Mesenteric fat pad (tissue), 1 donor: ENCODE results near the gene CSF2RB. TPM values are rescaled to one million over a fixed set of nuclear protein-coding genes. Genes with fewer than 3 reads are reported as not detected.

Experiments used
- DNase-seq: peaks from one replicate; pipeline ENCODE4 v3.0.0-alpha.2; 2020; ENCODE audit warnings: low spot score
- long read RNA-seq: library from polyadenylated mRNA; unstranded; transcript quantifications from one replicate; pipeline ENCODE4 v2.0.0, GENCODE V29; 2020
- total RNA-seq: library from RNA; stranded (reverse); fragmentation: NEBNext Ultra II Directional; extraction: Animal tissue kit (Norgen Biotek cat#: 25700); gene quantifications from one replicate; pipeline ENCODE4 v1.2.1, GENCODE V29; 2021
- donor health status: DM: yes; HTN: yes; CAD: no.

Gene CSF2RB
- 13.3 TPM for total RNA-seq
- long read RNA-seq, partial matches to known transcripts: 15 of 15 reads
- long read RNA-seq, other reads (novel, unspliced or antisense): 0 of 15 reads

GRCh38 chr22:36913427-36914389 lies at the start of gene CSF2RB:
Gene CSF2RB, plus strand, starts transcription at chr22:36913628. Its CDS starts 8,580 bp downstream, at chr22:36922208.
- DNase-seq: no peak

GRCh38 chr22:36863979-36864378 lies 49.4 kb upstream of the CSF2RB start:
- DNase-seq: peak; percentile 78

GRCh38 chr22:36864454-36865215 lies 48.8 kb upstream of the CSF2RB start:
- DNase-seq: peak; percentile 51

- DNase-seq: peak; percentile 76
Measured at GRCh38 chr22:36865346-36865745, 48.1 kb upstream of the CSF2RB start.

- no peak for DNase-seq
Measured at GRCh38 chr22:36867695-36868094, 45.7 kb upstream of the CSF2RB start.

GRCh38 chr22:36868546-36869181 lies 44.8 kb upstream of the CSF2RB start:
- peak; percentile 51 for DNase-seq

GRCh38 chr22:36870250-36870649 lies 43.2 kb upstream of the CSF2RB start:
- DNase-seq: peak; percentile 59

GRCh38 chr22:36871669-36872081 lies 41.8 kb upstream of the CSF2RB start:
- peak; percentile 60 for DNase-seq

- no peak for DNase-seq
Measured at GRCh38 chr22:36872084-36872483, 41.3 kb upstream of the CSF2RB start.

- DNase-seq: peak; percentile 12
Measured at GRCh38 chr22:36872866-36873498, 40.4 kb upstream of the CSF2RB start.

- peak; percentile 85 for DNase-seq
Measured at GRCh38 chr22:36873614-36874308, 39.7 kb upstream of the CSF2RB start.

GRCh38 chr22:36874309-36874696 lies 39.1 kb upstream of the CSF2RB start:
- DNase-seq: no peak

GRCh38 chr22:36874736-36875135 lies 38.7 kb upstream of the CSF2RB start:
- peak; percentile 81 for DNase-seq

- peak; percentile 60 for DNase-seq
Measured at GRCh38 chr22:36875741-36876140, 37.7 kb upstream of the CSF2RB start.

- no peak for DNase-seq
Measured at GRCh38 chr22:36879775-36880174, 33.7 kb upstream of the CSF2RB start.

GRCh38 chr22:36881504-36882245 lies 31.8 kb upstream of the CSF2RB start:
- DNase-seq: no peak

- no peak for DNase-seq
Measured at GRCh38 chr22:36884349-36885158, 28.9 kb upstream of the CSF2RB start.

GRCh38 chr22:36885474-36885873 lies 28.0 kb upstream of the CSF2RB start:
- no peak for DNase-seq

GRCh38 chr22:36886016-36886415 lies 27.4 kb upstream of the CSF2RB start:
- no peak for DNase-seq
